Activated gamma-delta T cell treated with anti-CD3 and anti-CD28 coated beads, Interleukin-2, amount 50 U/mL, for 16 hours (primary cell): ENCODE data around the gene SRRM3.
"Not testable (repeated sequence)": the region's sequence is repeated elsewhere in the genome, so short reads cannot be mapped to it uniquely, and the experiment has no call there.

Experiments used
- DNase-seq: peaks from one replicate; pipeline ENCODE4 v3.0.0-alpha.2; 2020; ENCODE audit warnings: low read depth

SRRM3 gene

GRCh38 chr7:76231071-76231470 lies 29.4 kb downstream of the SRRM3 start:
- no peak for DNase-seq

- no peak for DNase-seq
Observed at GRCh38 chr7:76231583-76231982, 29.9 kb downstream of the SRRM3 start.

GRCh38 chr7:76232698-76233097 lies 31.0 kb downstream of the SRRM3 start:
- DNase-seq = no peak

- DNase-seq = no peak
Observed at GRCh38 chr7:76233538-76234281, 32.0 kb downstream of the SRRM3 start.

GRCh38 chr7:76234282-76234584 lies 32.5 kb downstream of the SRRM3 start:
- DNase-seq = no peak

GRCh38 chr7:76234931-76235441 lies 33.3 kb downstream of the SRRM3 start:
- peak; percentile 33 for DNase-seq

- no peak for DNase-seq
Observed at GRCh38 chr7:76236224-76236623, 34.5 kb downstream of the SRRM3 start.

GRCh38 chr7:76238326-76238725 lies 36.6 kb downstream of the SRRM3 start:
- no peak for DNase-seq

GRCh38 chr7:76241141-76241540 lies 39.4 kb downstream of the SRRM3 start:
- DNase-seq = no peak

GRCh38 chr7:76242517-76243063 lies 40.9 kb downstream of the SRRM3 start:
- DNase-seq = not testable (repeated sequence)

- DNase-seq = no peak
Observed at GRCh38 chr7:76244781-76245391, 43.2 kb downstream of the SRRM3 start.

- DNase-seq = no peak
Observed at GRCh38 chr7:76246804-76247389, 45.2 kb downstream of the SRRM3 start.

- DNase-seq = no peak
Observed at GRCh38 chr7:76247938-76248337, 46.2 kb downstream of the SRRM3 start.

GRCh38 chr7:76252021-76252420 lies 50.3 kb downstream of the SRRM3 start:
- DNase-seq = no peak

GRCh38 chr7:76254781-76255180 lies 53.1 kb downstream of the SRRM3 start:
- DNase-seq = no peak

GRCh38 chr7:76257973-76258372 lies 56.3 kb downstream of the SRRM3 start:
- DNase-seq = no peak

GRCh38 chr7:76259124-76260093 lies 57.7 kb downstream of the SRRM3 start:
- no peak for DNase-seq

GRCh38 chr7:76260171-76260703 lies 58.5 kb downstream of the SRRM3 start:
- peak; percentile 7 for DNase-seq

- DNase-seq = no peak
Observed at GRCh38 chr7:76261329-76261728, 59.6 kb downstream of the SRRM3 start.

GRCh38 chr7:76261931-76262330 lies 60.2 kb downstream of the SRRM3 start:
- no peak for DNase-seq

- no peak for DNase-seq
Observed at GRCh38 chr7:76262683-76263402, 61.1 kb downstream of the SRRM3 start.
